Fibroblast of peridontal ligament (primary cell): ENCODE measurements around the gene CNST.
"Not testable (repeated sequence)": the region's sequence is repeated elsewhere in the genome, so short reads cannot be mapped to it uniquely, and the experiment has no call there.

ENCODE experiments used
- DNase-seq: peaks from one replicate; pipeline ENCODE4 v3.0.0-alpha.2; 2010; ENCODE audit errors: extremely low read depth

Gene CNST

DNA sequence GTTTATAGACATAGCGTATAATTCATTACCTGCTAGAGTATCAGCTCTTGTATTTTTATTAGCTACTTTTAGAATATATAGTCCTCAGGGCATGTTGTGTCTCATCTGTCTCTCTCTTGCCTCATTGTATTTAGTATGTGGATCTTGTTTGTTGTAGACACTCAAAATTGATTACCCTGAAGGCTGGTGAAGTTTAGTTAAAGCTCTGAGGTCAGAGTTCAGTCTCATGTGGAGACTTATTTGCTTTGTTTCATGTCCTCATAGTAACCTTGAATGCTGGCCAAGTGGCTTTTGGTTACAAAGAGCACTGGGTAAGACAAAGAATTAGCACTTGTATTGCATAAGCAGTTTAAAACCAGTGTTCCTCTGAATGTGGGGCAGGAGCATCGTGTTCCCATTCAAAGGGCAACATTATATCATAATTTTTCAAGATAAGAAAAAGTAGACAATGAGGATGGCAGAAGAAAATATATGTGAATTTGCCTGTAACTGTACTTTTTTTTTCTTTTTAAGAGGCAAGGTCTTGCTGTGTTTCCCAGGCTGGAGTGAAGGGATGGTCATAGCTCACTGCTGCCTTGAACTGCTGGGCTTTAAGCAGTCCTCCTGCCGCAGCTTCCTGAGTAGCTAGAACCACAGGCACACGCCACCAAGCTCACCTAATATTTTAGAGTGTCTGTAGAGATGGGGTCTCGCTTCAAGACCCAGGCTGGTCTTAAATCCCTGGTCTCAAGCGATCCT, 17.4 kb downstream of the CNST start:
- DNase-seq, result peak; percentile 89

DNA sequence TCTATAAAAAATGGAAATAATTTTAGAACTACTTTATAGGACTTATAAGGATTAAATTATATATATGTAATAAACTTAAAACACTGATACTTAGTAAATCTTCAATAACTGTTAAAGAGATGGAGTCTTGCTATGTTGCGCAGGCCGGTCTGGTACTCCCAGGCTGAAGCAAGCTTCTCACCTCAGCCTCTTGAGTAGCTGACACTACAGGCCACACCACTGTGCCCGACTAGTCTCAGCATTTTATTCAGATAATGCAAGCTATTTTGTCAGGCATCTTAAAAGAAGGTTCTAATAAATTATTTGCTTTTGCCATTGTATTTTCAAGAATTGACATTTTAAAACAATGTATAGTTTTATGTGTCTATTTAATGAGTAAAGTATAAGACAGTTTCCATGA, 20.8 kb downstream of the CNST start:
- no peak for DNase-seq

DNA sequence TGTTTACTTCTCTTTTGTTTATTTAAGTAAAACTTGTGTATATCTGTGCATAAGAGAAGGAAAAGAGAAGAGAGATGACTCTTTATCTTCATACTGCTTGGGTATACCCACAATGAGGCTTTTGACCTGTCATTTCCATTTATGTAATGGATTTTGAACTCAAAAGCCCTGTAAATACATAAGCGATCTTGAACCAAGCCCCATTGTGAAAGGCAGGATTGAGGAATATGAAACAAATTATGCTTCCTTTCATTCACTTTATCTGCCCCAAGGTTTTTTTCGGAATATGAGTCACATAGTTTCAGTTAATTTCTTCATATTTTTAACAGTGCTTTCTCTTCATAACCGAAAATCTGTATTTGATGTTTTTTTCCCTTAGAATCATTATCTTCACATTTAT, 21.4 kb downstream of the CNST start:
- peak; percentile 95 for DNase-seq

DNA sequence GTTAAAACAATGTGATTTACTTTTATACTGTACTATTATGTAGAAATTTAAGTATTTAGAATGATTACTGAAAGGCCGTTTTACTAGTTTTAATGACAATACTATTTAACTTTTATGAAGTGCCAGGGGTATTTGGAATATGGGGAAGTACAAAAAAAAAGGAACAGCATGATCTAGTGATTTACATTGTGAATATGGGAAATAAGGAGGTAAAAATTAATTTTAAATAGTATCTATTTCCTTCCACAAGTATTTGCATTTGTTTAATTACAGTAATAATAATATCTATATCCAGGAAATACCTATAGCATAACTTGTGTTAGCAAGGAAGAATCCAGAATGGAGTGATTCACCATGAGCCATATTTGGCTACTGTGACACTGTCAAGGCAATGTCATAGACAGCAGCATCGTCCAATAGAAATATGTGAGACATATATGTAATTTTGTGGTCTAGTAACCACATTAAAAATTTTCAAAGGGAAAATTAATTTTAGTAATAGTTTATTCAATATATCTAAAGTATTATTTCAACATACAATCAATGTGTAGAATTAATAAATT, 22.0 kb downstream of the CNST start:
- DNase-seq, result peak; percentile 57

DNA sequence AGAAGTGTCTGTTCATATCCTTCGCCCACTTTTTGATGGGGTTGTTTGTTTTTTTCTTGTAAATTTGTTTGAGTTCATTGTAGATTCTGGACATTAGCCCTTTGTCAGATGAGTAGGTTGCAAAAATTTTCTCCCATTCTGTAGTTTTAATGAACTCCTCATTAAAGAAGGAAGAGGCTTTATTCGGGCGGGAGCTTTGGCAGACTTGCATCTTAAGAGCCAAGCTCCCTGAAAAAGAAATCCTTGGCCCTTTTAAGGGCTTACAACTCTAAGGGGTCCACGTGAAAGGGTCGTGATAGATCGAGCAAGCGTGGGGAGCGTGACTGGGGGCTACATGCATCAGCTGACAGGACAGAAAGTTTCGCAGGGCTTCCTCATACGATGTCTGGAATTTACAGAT, 23.7 kb downstream of the CNST start:
- DNase-seq, result not testable (repeated sequence)

DNA sequence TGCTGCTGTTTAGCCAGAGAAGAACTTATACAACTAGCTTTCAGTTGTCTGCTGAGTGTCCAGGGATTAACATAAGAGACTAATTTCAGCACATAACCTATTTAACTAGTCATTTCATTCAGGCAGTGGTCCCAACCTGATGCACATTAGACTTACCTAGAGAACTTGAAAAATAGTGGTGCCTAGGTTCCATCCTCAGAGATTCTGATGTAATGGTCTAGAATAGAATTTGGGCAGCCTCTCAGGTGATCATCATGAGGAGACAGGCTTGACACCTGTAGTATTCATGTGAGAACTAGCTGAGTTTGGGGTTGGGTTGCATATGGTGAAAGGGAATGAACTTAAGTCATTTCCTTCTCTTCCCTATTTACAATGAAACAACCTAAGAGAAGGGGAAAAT, 24.8 kb downstream of the CNST start:
- no peak for DNase-seq

DNA sequence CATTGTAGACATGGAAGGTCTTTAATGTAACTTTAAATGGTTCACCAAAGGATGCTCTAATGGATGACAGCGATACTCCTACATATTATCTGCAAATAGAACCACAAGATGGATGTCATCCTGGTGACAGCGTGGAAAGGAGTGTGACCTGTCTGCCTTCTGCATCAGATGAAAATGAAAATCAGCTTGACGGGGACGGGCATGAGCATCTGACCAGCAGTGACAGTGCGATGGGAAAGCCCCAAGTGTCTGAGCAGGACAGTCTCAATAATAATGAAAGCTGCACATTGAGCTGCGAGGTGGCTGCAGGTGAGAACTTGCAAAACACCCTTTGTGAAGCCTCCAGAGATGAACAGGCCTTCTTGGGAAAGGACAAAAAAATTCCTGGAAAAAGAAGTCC, 25.2 kb downstream of the CNST start:
- DNase-seq, result no peak

DNA sequence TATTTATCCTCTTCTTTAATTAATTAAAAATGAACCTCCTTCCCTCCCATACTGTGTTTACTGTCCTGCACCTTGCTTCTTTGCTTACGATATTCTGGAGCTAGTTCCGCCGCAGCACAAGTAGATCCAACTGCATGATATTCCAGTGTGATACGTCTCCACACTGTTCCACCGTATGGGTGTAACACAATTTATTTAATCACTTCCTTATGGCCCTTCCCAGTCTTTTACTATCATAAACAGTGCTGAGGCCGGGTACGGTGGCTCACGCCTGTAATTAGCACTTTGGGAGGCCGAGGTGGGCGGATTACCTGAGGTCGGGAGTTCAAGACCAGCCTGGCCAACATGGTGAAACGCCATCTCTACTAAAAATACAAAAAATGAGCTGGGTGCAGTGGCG, 25.7 kb downstream of the CNST start:
- no peak for DNase-seq

DNA sequence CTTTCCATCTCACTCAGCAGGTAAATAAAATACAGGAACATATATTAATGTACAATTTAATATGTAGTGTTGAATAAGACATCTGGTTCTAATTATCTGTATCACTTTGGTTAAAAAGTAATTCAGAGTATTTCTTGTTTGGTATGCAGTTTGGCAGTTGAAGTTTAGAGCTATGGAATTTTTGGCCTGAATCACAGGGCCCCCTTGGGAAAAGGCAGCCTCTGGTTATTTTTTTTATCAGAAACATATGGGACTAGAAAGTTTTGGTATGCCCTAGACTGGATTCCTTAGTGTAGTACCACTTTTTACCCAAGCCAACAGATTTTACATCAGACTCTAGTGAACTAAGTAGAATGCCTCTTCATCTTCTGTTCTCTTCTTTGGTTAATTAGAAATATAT, 26.4 kb downstream of the CNST start:
- DNase-seq, result peak; percentile 100

DNA sequence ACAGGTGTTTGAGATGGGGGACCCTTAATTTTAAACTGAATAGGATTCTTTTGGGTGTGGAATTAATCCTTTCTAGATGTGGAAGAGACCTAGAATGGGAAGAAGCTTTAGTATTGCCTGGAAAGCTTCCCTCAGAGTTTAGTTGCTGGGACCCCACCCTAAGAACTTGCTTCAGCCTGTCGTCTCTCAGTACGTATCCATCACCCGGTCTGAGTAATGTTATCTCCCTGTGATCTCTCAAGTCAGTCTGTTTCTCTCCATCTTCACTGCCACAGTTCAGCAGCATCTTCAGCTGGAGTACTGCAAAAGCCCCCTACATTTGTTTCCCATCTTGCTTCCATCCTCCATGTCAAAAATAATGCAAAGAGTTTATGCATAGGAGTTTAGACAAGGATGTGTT, 28.9 kb downstream of the CNST start:
- no peak for DNase-seq

DNA sequence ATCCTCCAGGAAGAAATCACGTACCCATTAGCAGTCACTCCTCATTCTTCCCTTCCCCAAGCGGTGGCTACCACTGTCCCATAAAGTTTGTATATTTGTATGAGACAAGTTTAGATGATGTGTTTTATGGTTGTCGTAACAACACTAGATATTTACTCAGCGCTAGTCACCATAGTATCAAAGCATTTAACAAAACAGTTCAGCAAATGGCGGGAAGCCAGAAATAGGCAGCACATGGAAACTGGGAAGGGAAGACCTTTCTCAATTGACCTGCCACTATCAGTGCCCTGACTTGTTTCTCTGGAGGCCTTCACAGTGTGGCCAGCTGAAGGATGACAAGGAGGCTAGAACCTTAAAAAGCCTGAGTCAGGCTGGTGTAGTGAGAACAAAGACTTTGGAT, 31.1 kb downstream of the CNST start:
- peak; percentile 95 for DNase-seq

DNA sequence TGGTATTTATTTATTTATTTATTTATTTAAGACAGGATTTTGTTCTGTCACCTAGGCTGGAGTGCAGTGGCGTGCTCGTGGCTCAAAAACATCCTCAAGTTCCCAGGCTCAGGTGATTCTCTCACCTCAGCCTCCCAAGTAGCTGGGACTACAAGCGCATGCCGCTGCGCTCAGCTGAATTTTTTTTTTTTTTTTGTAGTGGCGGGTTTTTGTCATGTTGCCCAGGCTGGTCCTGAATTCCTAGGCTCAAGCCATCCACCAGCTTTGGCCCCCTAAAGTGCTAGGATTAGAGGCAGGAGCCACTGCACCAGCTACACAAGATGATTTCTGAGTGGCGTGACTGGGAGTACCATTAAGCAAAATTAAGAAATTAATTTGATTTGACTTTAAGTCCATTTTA, 31.7 kb downstream of the CNST start:
- no peak for DNase-seq

DNA sequence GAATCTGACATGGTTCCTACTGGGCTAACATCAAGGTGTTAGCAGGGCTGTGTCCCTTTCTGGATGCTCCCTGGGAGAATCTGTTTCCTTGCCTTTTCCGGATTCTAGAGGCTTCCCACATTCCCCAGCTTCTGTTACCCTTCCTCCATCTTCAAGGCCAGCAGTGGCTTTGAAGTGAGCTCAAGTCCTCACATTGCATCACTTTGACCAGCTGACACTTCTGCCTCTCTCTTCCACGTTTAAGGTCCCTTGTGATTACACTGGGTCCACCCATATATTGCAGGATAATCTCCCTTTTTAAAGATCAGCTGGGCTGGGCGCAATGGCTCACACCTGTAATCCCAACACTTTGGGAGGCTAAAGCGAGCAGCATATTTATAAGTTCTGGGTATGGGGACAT, 33.1 kb downstream of the CNST start:
- no peak for DNase-seq

DNA sequence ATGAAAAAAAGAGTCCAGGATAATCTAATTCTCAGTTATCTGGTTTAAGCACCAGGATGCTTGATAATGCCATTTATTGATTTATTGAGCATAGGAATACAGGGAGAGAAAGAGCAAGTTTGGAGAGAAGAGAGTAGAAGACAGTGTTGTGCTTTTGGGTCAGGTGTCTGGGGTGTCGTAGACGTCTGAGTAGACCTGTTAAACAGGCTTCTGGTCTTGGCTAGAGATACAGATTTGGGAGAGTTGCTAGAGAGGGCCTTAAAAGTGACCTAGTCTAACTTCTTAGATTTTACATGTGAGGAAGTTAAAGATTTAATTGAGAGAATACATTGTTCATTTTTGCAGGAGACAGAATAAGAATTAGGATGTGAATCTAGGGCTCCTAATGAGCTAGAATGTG, 34.3 kb downstream of the CNST start:
- no peak for DNase-seq

DNA sequence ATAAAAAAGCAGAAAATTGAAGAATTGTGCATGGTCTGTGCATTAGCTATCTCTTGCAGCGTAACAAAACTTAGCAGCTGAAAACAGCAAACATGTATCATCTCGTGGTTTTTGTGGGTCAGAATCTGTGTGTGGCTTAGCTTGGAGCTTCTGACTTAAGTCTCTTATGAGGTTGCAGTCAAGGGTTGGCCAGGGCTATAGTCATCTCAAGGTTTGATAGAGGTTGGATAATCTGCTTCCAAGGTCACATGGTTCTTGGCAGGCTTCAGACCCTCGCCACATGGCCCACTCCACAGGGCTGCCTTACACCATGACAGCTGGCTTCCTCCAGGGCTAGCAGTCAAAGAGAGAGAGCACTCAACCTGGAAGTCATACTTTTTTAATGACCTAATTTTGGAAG, 35.9 kb downstream of the CNST start:
- no peak for DNase-seq

DNA sequence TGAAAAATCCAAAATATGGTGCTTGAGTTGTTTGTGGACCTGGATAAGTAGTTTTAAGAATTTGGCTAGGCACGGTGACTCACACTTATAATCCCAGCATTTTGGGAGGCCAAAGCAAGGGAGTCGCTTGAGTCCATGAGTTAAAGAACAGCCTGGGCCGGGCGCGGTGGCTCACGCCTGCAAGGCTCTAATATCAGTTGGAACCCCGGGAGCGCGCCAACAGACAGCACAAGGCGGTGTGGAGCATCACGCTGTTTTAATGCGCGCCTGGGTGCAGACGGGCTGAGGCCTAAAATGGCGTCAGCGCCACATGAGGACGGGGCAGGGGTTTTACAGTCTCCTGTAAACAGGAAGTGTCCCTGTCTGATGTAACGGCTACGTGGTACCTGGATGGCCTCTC, 39.0 kb downstream of the CNST start:
- DNase-seq, result not testable (repeated sequence)

DNA sequence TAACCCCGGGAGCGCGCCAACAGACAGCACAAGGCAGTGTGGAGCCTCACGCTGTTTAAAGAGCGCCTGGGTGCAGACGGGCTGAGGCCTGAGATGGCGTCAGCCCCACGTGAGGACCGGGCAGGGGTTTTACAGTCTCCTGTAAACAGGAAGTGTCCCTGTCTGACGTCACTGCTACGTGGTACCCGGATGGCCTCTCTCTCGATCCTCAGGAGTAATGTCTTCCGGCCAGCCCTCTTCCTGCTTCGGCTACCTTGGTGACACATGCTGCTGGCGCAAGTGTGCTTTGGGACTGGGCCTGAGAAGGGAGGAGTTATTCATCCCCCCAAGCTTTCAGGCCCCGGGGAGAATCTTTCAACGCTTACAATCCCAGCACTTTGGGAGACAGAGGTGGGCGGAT, 41.2 kb downstream of the CNST start:
- no peak for DNase-seq

DNA sequence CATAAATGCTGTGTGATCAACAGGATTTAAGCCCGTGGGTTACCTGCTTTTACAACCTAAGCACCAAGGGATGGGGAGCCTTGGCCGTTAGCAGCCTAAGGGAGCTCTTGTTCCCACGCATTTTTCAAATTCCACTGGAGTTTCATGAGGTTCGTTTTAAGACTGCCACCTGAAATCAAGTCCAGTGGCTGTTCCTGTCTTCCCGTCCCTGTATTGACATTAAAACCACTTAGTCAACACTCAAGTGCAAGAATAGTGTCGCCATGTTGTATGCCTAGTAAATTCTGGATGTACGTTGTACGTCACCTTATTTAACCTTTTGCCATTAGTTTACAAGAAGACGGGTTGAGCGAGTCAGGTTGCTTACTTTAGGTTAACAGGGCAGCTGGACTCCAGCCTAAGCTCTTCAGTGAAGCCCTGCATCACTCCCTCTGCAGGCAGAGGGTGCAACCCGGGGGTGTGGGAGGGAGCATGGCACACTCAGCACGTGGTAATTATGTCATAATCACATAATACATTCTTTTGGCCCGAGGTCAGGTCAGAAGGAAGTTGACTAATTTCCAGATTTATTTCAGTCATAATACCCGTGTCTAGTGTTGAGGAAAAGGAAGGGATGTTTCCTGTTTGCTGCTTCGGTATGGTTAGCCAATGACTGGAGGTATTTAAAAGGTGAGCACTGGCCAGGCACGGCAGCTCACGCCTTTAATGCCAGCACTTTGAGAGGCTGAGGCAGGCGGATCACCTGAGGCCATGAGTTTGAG, 42.5 kb downstream of the CNST start:
- peak; percentile 55 for DNase-seq

DNA sequence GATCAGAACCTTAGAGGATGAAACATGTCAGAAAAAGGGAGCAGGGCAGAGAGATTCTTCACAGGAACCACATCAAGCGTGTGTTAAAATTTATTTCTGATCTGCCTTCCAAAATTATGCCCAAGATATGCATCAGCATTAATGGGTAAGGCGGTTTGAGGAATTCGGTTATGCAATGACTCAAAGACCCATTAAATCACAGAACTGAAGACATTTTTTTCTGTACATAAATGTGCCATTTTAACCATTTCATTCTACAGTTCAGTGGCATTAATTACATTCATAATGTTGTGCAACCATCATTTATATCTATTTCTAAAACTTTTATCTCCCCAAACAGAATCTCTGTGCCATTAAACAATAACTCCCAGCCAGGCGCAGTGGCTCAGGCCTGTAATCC, 43.4 kb downstream of the CNST start:
- no peak for DNase-seq

DNA sequence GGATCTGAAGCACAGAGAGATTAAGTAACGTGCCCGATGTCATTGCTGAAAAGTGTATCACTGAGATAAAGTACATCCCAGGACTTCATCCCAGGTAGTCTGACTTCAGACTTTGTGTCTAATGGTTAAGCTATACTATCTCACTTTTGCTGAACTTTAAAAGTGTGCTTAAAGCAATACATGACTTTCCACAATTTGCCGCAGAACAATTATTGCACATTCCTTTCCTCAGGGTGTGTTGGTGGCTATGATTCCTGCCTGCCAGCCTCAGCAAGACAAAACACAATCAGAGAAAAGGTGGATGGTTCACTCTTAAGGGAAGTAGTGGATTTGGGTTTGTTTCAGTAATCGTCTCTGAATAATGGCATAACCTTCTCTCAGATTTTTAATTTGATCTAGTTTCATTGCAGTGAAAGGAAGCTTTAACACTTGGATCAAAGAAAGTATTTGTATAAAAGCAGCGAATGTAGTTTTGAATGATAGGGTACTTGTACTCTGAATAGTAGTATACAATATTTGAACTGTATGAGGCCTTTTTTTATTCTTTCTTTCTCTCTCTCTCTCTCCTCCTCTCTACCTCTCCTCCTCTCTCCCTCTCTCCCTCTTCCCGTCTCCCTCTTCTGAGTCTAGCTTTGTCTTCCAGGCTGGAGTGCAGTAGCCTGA, 47.0 kb downstream of the CNST start:
- DNase-seq, result no peak

DNA sequence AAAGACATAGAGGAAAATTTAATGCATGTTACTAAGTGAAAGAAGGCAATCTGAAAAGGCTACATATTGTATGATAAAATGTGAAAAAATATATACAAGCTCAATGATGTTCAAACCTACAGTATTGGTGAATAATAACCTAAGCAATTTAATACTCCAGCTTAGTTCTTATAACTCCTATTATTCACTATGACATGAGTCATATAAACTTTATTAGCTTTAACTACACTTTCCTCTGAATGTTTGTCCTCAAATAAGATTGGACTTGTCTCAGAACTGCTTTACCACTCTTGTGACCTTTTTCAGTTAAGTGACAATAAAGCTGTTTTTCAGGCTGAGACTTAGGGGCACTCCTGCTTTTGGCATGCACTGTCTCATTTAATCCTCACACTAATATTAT, 50.9 kb downstream of the CNST start:
- no peak for DNase-seq

DNA sequence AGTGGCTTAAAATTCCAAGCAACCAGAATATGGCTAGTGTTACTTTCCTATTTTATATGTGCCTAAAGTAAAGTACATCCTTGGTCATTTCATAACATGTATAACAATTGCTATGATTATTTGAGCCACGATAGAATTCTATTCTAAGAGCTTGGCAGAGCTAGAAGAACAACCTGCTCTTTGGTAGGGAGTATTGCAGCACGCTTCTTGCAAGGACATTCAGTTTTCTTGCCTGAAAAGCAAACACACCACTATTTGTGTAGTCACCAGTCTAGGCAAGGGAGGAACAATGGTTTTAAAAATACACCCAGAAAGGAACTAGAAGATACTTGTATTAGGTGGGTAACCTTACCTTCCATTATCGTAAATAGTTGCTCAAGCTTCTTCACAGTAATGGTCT, 51.5 kb downstream of the CNST start:
- DNase-seq, result no peak
